ENCODE measurements around the gene MBD3. TPM values are rescaled to one million over a fixed set of nuclear protein-coding genes. Genes with fewer than 3 reads are reported as not detected.
A peak's percentile ranks its signal among the peaks of the same experiment; 100 is the strongest.
"Not testable (repeated sequence)": the region's sequence is repeated elsewhere in the genome, so short reads cannot be mapped to it uniquely, and the experiment has no call there.

MBD3 gene, protein sequence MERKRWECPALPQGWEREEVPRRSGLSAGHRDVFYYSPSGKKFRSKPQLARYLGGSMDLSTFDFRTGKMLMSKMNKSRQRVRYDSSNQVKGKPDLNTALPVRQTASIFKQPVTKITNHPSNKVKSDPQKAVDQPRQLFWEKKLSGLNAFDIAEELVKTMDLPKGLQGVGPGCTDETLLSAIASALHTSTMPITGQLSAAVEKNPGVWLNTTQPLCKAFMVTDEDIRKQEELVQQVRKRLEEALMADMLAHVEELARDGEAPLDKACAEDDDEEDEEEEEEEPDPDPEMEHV
- 100 to 1,000 TPM in 1 of 4 donors, 10 to 100 TPM in 3; 80.3 to 159 (median 95.7) TPM for total RNA-seq

DNA sequence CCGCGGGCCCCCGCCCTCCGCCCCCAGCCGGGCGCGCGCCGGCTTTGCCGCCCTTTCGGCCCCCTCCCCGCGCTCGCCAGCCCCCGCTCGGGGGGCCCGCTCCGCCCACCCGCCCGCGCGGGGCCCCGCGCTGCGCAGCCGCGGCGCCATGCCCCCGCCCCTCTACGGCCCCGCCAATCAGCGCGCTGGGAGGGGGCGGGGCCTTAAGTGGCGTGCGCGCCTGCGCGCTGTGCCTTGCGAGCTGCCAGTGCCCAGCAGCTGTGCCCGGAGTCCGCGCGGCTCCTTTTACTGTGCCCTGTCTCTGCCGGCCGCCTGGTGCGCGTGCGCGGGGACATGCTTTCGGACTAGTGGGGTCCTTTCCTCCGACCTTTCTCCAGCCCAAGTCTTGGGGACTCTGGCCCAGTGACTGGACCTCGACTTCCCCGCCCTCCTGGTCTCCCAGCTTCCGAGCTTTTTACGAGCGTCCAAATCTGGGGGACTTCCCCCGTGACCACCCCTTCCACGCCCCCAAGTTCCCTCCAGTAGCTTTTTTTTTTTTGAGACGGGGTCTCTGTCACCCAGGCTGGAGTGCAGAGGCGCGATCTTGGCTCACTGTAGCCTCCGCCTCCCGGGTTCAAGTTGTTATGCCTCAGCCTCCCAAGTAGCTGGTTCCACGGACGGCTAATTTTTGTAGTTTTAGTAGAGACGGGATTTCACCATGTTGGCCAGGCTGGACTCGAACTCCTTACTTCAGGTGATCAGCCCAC, at the start of gene MBD3:
MBD3 (minus strand) TSS at position 111 of the 746 bp plus-strand sequence. CDS start 234 bp downstream, outside the sequence.
- Histone ChIP-seq H3K36me3 (peaks cover 0 to 31% of the 10 kb centered on the region in 2 donors), H3K4me1 (peaks cover 0 to 35% (median 15%) of the 10 kb centered on the region in 3 donors), H3K4me3 (peak within 1 kb of the TSS; percentile 73 to 93), H3K27me3 (no peaks in the 10 kb centered on the region), H3K27ac (peak within 1 kb of the TSS; percentile 88 to 100 (median 97)), H3K9me3 (no peaks in the 10 kb centered on the region)
- peak; percentile 40 for TF ChIP-seq POLR2AphosphoS5 (IDR thresholded peaks at IDR 0.05)
- TF ChIP-seq EP300 (IDR thresholded peaks at IDR 0.05), result no peak
- TF ChIP-seq, protein P1, sequence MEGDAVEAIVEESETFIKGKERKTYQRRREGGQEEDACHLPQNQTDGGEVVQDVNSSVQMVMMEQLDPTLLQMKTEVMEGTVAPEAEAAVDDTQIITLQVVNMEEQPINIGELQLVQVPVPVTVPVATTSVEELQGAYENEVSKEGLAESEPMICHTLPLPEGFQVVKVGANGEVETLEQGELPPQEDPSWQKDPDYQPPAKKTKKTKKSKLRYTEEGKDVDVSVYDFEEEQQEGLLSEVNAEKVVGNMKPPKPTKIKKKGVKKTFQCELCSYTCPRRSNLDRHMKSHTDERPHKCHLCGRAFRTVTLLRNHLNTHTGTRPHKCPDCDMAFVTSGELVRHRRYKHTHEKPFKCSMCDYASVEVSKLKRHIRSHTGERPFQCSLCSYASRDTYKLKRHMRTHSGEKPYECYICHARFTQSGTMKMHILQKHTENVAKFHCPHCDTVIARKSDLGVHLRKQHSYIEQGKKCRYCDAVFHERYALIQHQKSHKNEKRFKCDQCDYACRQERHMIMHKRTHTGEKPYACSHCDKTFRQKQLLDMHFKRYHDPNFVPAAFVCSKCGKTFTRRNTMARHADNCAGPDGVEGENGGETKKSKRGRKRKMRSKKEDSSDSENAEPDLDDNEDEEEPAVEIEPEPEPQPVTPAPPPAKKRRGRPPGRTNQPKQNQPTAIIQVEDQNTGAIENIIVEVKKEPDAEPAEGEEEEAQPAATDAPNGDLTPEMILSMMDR (IDR thresholded peaks at IDR 0.05), result peak in 3 of 4 experiments; percentile 10 to 47 (median 39)
- TF ChIP-seq POLR2A (IDR thresholded peaks at IDR 0.05), result no peak
- ATAC-seq, result peak; percentile 96
- whole genome bisulfite sequencing, 2 donors (ENCODE audit: low coverage in 1 of 2), result 0 to 4% methylated on average over 4 to 5 of the region's 68 CpGs

DNA sequence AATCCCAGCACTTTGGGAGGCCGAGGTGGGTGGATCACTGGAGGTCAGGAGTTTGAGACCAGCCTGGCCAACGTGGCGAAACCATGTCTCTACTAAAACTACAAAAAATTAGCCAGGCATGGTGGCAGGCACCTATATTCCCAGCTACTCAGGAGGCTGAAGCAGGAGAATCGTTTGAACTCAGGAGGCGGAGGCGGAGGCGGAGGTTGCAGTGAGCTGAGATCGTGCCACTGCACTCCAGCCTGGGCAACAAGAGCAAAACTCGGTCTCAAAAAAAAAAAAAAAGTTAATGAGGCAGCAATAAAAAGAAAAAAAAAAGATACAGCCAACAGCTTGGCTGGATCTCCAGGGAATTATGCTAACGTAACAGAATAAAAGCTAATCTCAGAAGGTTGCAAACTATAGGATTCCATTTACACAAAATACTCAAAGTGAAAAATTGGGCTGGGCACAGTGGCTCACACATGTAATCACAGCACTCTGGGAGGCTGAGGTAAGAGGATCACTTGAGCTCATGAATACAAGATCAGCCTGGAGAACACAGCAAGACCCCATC, 48.3 kb upstream of the MBD3 start:
- not testable (repeated sequence) for H3K27ac ChIP-seq, H3K4me1 ChIP-seq, H3K4me3 ChIP-seq, ATAC-seq, H3K27me3 ChIP-seq, H3K9me3 ChIP-seq
- peaks cover 0 to 91% of the 10 kb centered on the region in 2 donors for H3K36me3 ChIP-seq
- 86 to 89% methylated on average over 5 to 10 of the region's 10 CpGs for WGBS, 2 donors (ENCODE audit: low coverage in 1 of 2)

DNA sequence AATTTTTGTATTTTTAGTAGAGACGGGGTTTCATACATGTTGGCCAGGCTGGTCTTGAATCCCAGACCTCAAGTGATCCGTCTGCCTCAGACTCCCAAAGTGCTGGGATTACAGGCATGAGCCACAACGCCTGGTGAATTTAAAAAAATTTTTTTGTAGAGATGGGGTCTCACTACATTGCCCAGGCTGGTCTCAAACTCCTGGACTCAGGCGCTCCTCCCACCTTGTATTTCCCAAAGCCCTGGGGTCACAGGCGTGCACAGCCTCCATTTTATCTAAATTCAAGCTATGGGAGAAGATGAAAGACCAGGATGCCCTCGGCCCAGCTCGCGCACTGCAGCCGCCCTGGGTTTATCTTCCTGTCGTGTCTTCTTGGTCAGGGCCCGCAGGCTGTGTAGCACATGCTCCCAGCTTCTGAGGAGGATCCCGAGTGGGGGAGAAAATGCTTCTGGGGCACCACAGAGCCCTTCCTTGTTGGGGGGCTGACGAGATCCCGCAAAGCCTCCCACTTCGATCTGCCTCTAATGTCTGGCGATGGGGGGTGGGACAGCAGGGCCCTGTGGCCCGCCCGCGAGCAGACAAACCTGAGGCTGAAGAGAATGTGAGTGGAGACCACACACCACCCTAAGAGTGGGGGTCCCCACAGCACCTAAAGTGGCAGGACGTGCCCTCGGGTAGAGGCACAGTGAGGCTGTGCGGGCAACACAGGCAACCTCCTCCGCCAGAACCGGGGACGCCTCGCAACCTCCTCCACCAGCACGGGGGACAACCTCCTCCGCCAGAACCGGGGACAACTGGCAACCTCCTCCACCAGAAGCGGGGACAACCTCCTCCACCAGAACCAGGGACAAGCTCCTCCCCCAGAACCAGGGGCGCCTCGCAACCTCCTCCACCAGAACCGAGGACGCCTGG, 43.9 kb upstream of the MBD3 start:
- Histone ChIP-seq H3K4me3 (no peak overlapping the region), H3K9me3 (no peaks in the 10 kb centered on the region), H3K36me3 (peaks cover 0 to 86% of the 10 kb centered on the region in 2 donors), H3K4me1 (no peaks in the 10 kb centered on the region), H3K27ac (no peak overlapping the region), H3K27me3 (no peaks in the 10 kb centered on the region)
- TF ChIP-seq POLR2AphosphoS5 (IDR thresholded peaks at IDR 0.05) (no peak), POLR2A (IDR thresholded peaks at IDR 0.05) (no peak)
- WGBS, 2 donors (ENCODE audit: low coverage in 1 of 2), result 86 to 97% methylated on average over 10 to 14 of the region's 34 CpGs
- no peak for ATAC-seq

DNA sequence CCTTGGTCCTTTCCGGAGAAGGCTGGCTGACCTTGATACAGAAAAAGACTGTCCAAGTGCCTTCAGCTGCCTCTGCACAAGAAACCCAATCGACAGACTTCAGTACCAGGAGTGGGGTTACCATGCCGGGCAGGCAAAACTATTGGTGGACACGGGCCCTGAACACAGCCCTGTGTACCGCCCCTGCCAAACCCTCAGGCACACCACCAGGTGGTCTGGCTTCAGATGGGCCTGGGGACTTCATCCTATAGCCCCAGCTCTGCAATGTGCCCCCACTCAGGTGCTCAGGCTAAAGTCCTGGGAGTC, 42.2 kb upstream of the MBD3 start:
- no peak for TF ChIP-seq POLR2A (IDR thresholded peaks at IDR 0.05)
- no CpG with 5 or more reads among the region's 5 CpGs for WGBS, 2 donors (ENCODE audit: low coverage in 1 of 2)
- Histone ChIP-seq H3K36me3 (peaks cover 0 to 87% of the 10 kb centered on the region in 2 donors), H3K9me3 (no peaks in the 10 kb centered on the region), H3K27ac (no peak overlapping the region), H3K4me3 (no peak overlapping the region), H3K4me1 (no peaks in the 10 kb centered on the region), H3K27me3 (no peaks in the 10 kb centered on the region)
- ATAC-seq, result no peak

DNA sequence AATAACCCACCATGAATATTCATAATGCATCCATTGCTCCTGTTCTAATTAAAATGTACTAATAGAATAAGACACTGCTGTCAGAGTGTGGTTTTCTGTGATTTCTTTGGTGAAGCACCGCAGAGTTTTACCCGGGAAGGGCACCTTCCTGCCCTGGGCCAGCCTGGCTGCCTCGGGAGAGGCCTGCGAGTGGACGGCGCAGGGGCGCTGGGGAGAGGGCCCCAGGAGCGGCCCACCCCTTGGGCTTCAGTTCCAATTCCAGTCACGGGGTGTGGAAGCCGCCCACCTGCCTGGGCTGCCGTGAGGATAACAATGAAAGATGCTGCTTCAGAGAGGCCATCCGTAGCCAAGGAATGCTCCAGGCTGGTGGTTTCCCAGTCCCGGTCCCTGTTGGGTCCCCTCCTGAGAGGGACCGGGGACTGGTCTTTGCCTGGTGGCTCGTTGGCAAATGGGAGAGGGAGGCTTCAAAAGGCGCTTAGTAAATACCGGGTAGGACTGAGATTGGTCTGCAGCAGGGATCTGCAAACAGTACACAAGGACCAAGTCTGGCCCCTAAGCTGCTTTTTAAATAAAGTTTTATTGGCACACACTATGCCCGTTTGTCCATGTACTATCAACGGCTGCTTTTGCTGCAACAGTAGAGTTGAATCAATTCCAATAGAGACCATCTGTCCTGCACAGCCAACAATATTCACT, 41.7 kb upstream of the MBD3 start:
- no peak overlapping the region for H3K4me3 ChIP-seq
- ATAC-seq, result no peak
- 88 to 100% methylated on average over 1 to 4 of the region's 19 CpGs for WGBS, 2 donors (ENCODE audit: low coverage in 1 of 2)
- H3K4me1 ChIP-seq, result no peaks in the 10 kb centered on the region
- no peaks in the 10 kb centered on the region for H3K27me3 ChIP-seq
- no peak for TF ChIP-seq POLR2AphosphoS5 (IDR thresholded peaks at IDR 0.05)
- TF ChIP-seq, protein P1 (IDR thresholded peaks at IDR 0.05), result no peak
- TF ChIP-seq POLR2A (IDR thresholded peaks at IDR 0.05), result no peak
- no peak for TF ChIP-seq EP300 (IDR thresholded peaks at IDR 0.05)
- peaks cover 0 to 89% of the 10 kb centered on the region in 2 donors for H3K36me3 ChIP-seq
- H3K27ac ChIP-seq, result no peak overlapping the region
- H3K9me3 ChIP-seq, result no peaks in the 10 kb centered on the region
